IMR-90 (cell line): ENCODE results near the gene RGL4. TPM values are rescaled to one million over a fixed set of nuclear protein-coding genes. Genes with fewer than 3 reads are reported as not detected.

Experiments
- ATAC-seq: fragments of 200-7000 bp; cut with Tn5 transposase; 2 replicates; pipeline ENCODE4 v1.9.1; 2020; ENCODE audit warnings: low read depth, mild to moderate bottlenecking, moderate library complexity
- BruUV-seq: library from RNA; stranded (reverse); fragments of 400-500 nt; replicated peaks from 2 replicates; lab custom pipeline; 2021; lab: Mats Ljungman, UMichigan
- CTCF ChIA-PET: fragments of 300-600 bp; formaldehyde crosslinking; extraction: SDS; loops from one replicate; lab custom pipeline; 2021; ENCODE audit warnings: antibody characterized with exemption; lab: Yijun Ruan, JAX
- POLR2A ChIA-PET: fragments of 300-600 bp; sonication (Branson Sonifier 250); formaldehyde crosslinking; loops from one replicate; lab custom pipeline; 2022; ENCODE audit warnings: antibody characterized with exemption; ENCODE audit not compliant: unreplicated experiment; lab: Charles Lee
- DNase-seq: peaks from one replicate; pipeline ENCODE4 v3.0.0; 2013
- H2AFZ ChIP-seq: replicated peaks from 2 replicates; pipeline ENCODE3; 2013; ENCODE audit warnings: low read length, mild to moderate bottlenecking; ENCODE audit not compliant: poor library complexity
- H2AK5ac ChIP-seq: 2 replicates; pipeline ENCODE4 v1.6.1; 2013; ENCODE audit warnings: low read depth, low read length, inconsistent platforms
- H2AK9ac ChIP-seq: replicated peaks from 2 replicates; pipeline ENCODE3; 2013; ENCODE audit warnings: mild to moderate bottlenecking, low read depth, low read length, moderate library complexity; ENCODE audit not compliant: poor library complexity
- H2BK120ac ChIP-seq: 2 replicates; pipeline ENCODE4 v1.6.1; 2013; ENCODE audit warnings: low read depth, low read length, inconsistent platforms
- H2BK15ac ChIP-seq: 3 replicates; pipeline ENCODE4 v1.6.1; 2013; ENCODE audit warnings: low read depth, low read length, inconsistent platforms
- H2BK20ac ChIP-seq: 2 replicates; pipeline ENCODE4 v1.6.1; 2013; ENCODE audit warnings: low read depth, mild to moderate bottlenecking, inconsistent platforms, low read length, moderate library complexity
- H2BK5ac ChIP-seq: 2 replicates; pipeline ENCODE4 v1.6.1; 2013; ENCODE audit warnings: mild to moderate bottlenecking, low read depth, low read length, inconsistent platforms; ENCODE audit not compliant: poor library complexity, severe bottlenecking
- H3K14ac ChIP-seq: replicated peaks from 2 replicates; pipeline ENCODE4 v1.6.1; 2013; ENCODE audit warnings: low read depth, low read length, inconsistent platforms
- H3K18ac ChIP-seq: 2 replicates; pipeline ENCODE4 v1.6.1; 2013; ENCODE audit warnings: low read depth, low read length, control low read depth
- H3K23ac ChIP-seq: 2 replicates; pipeline ENCODE4 v1.6.1; 2013; ENCODE audit warnings: low read depth, low read length, inconsistent platforms
- H3K27ac ChIP-seq: 2 replicates; pipeline ENCODE4 v1.5.1; 2013; ENCODE audit warnings: mild to moderate bottlenecking, control low read depth, low read length; ENCODE audit not compliant: insufficient read depth
- H3K27me3 ChIP-seq: 2 replicates; pipeline ENCODE4 v1.6.1; 2013; ENCODE audit warnings: low read length; ENCODE audit not compliant: control insufficient read depth, insufficient read depth
- H3K36me3 ChIP-seq: 2 replicates; pipeline ENCODE4 v1.6.1; 2013; ENCODE audit warnings: low read length, mixed read lengths; ENCODE audit not compliant: control insufficient read depth, insufficient read depth
- H3K4ac ChIP-seq: 2 replicates; pipeline ENCODE4 v1.6.1; 2013; ENCODE audit warnings: low read depth, low read length, inconsistent platforms
- H3K4me1 ChIP-seq: 2 replicates; pipeline ENCODE4 v1.6.1; 2013; ENCODE audit warnings: low read length, mixed read lengths; ENCODE audit not compliant: control insufficient read depth, insufficient read depth
- H3K4me2 ChIP-seq: 2 replicates; pipeline ENCODE4 v1.6.1; 2013; ENCODE audit warnings: low read depth, mild to moderate bottlenecking, control low read depth, low read length, moderate library complexity
- H3K4me3 ChIP-seq: 2 replicates; pipeline ENCODE4 v1.5.1; 2013; ENCODE audit warnings: low read depth, mild to moderate bottlenecking, control low read depth, low read length, moderate library complexity; ENCODE audit not compliant: insufficient read depth
- H3K56ac ChIP-seq: 2 replicates; pipeline ENCODE4 v1.6.1; 2013; ENCODE audit warnings: low read length, inconsistent platforms; ENCODE audit not compliant: insufficient read depth; ENCODE audit errors: extremely low read depth
- H3K79me1 ChIP-seq, 2 experiments: 2 replicates each; pipeline ENCODE4 v1.6.1; 2013; ENCODE audit warnings: low read length in 2 of 2, inconsistent platforms in 1 of 2, low read depth in 1 of 2
- H3K9ac ChIP-seq: 2 replicates; pipeline ENCODE4 v1.6.1; 2013; ENCODE audit warnings: low read depth, low read length, control low read depth
- H3K9me1 ChIP-seq: 2 replicates; pipeline ENCODE4 v1.6.1; 2013; ENCODE audit warnings: low read length, inconsistent platforms; ENCODE audit not compliant: insufficient read depth
- H3K9me3 ChIP-seq: 2 replicates; pipeline ENCODE4 v1.6.1; 2013; ENCODE audit warnings: low read length; ENCODE audit not compliant: control insufficient read depth, insufficient read depth
- H4K20me1 ChIP-seq: 2 replicates; pipeline ENCODE4 v1.6.1; 2013; ENCODE audit warnings: low read length, inconsistent platforms; ENCODE audit not compliant: insufficient read depth
- H4K5ac ChIP-seq: 2 replicates; pipeline ENCODE4 v1.6.1; 2013; ENCODE audit warnings: mild to moderate bottlenecking, low read depth, low read length, control low read depth
- H4K8ac ChIP-seq, 2 experiments: 2 replicates each; pipeline ENCODE4 v1.6.1; 2013; ENCODE audit warnings: low read depth in 2 of 2, low read length in 2 of 2, control low read depth in 1 of 2, inconsistent platforms in 1 of 2
- H4K91ac ChIP-seq: 2 replicates; pipeline ENCODE4 v1.6.1; 2013; ENCODE audit warnings: low read depth, low read length, inconsistent platforms; ENCODE audit not compliant: insufficient read depth
- BHLHE40 ChIP-seq: fragments of 150-350 bp; IDR thresholded peaks from 2 replicates; pipeline ENCODE4 v1.6.1; 2016; ENCODE audit warnings: mild to moderate bottlenecking, low read depth, low read length
- CEBPB ChIP-seq: IDR thresholded peaks from 2 replicates; pipeline ENCODE4 v1.6.1; 2012; ENCODE audit warnings: low read depth, low read length, improper control_type of control experiment
- CHD1 ChIP-seq: IDR thresholded peaks from 2 replicates; pipeline ENCODE4 v1.6.1; 2012; ENCODE audit warnings: low read depth, low read length, improper control_type of control experiment
- FOS ChIP-seq: fragments of 150-350 bp; IDR thresholded peaks from 2 replicates; pipeline ENCODE4 v1.6.1; 2016; ENCODE audit warnings: low read depth, low read length
- MAZ ChIP-seq: IDR thresholded peaks from 2 replicates; pipeline ENCODE4 v1.6.1; 2012; ENCODE audit warnings: low read depth, mild to moderate bottlenecking, low read length, improper control_type of control experiment, moderate library complexity, borderline replicate concordance
- MXI1 ChIP-seq: IDR thresholded peaks from 2 replicates; pipeline ENCODE4 v1.6.1; 2012; ENCODE audit warnings: low read depth, mild to moderate bottlenecking, low read length, moderate library complexity, borderline replicate concordance
- NFE2L2 ChIP-seq: fragments of 150-350 bp; IDR thresholded peaks from 2 replicates; pipeline ENCODE4 v1.6.1; 2016; ENCODE audit warnings: low read depth, mild to moderate bottlenecking, low read length
- POLR2A ChIP-seq: IDR thresholded peaks from 2 replicates; pipeline ENCODE4 v1.6.1; 2012; ENCODE audit warnings: mild to moderate bottlenecking, low read depth, low read length
- RAD21 ChIP-seq: IDR thresholded peaks from 2 replicates; pipeline ENCODE4 v1.6.1; 2012; ENCODE audit warnings: low read length, improper control_type of control experiment
- RFX5 ChIP-seq: IDR thresholded peaks from 2 replicates; pipeline ENCODE4 v1.8.0; 2012; ENCODE audit warnings: low read depth, mild to moderate bottlenecking, low read length, moderate library complexity
- SMC3 ChIP-seq: fragments of 150-350 bp; IDR thresholded peaks from 2 replicates; pipeline ENCODE4 v1.6.1; 2016; ENCODE audit warnings: low read depth, mild to moderate bottlenecking, antibody characterized with exemption, low read length, moderate library complexity
- WGBS, 2 experiments: methylation state at CpG; one replicate each; pipeline versions ENCODE4 v1.1.5 to v1.1.7; 2013; ENCODE audit warnings: missing lambda C conversion rate in 2 of 2; ENCODE audit not compliant: insufficient read length in 1 of 2; ENCODE audit errors: extremely low coverage in 2 of 2; 5-methylcytosine and 5-hydroxymethylcytosine counted together
- dilution Hi-C: fragments of 300-500 bp; cut with HindIII; formaldehyde crosslinking; loops from one replicate; pipeline ENCODE4 v1.14.3; 2018; ENCODE audit warnings: low sequenced_read_pairs; ENCODE audit not compliant: unreplicated experiment
- in situ Hi-C: fragments of 300-500 bp; cut with MboI; formaldehyde crosslinking; loops from 3 replicates; pipeline ENCODE4 v1.14.3; 2019; ENCODE audit warnings: low sequenced_read_pairs, inconsistent platforms, mixed read lengths
- intact Hi-C: fragments of 100-400 bp; cut with micrococcal nuclease; formaldehyde crosslinking; loops from 2 replicates; pipeline ENCODE4 v1.10.0; 2022
- polyA plus RNA-seq, 3 experiments: library from polyadenylated mRNA; depleted of rRNA; stranded (reverse); fragments of >200 nt; gene quantifications; 2 replicates each; pipeline ENCODE4 v1.2.3, GENCODE V29; 2012; ENCODE audit warnings: low replicate concordance in 1 of 3
- total RNA-seq: library from RNA; depleted of rRNA; stranded (reverse); fragments of >200 nt; gene quantifications from 2 replicates; pipeline ENCODE4 v1.2.3, GENCODE V29; 2012
- TF ChIP-seq, protein P1 (sequence below): conservative IDR thresholded peaks from 2 replicates; pipeline ENCODE4 v1.5.1; 2012; ENCODE audit warnings: mild to moderate bottlenecking, low read depth, low read length, improper control_type of control experiment
- TF ChIP-seq, protein P2 (sequence below): fragments of 150-350 bp; IDR thresholded peaks from 2 replicates; pipeline ENCODE4 v1.6.1; 2016; ENCODE audit warnings: low read depth, mild to moderate bottlenecking, low read length, moderate library complexity, borderline replicate concordance
- TF ChIP-seq, protein P3 (sequence below): fragments of 150-350 bp; IDR thresholded peaks from 2 replicates; pipeline ENCODE4 v1.6.1; 2017; ENCODE audit warnings: mild to moderate bottlenecking, antibody characterized with exemption, low read length, low read depth

Gene RGL4
- total and polyA plus RNA-seq, 2 of the 4 experiments (the other 2 are of a cell fraction), result not detected

DNA sequence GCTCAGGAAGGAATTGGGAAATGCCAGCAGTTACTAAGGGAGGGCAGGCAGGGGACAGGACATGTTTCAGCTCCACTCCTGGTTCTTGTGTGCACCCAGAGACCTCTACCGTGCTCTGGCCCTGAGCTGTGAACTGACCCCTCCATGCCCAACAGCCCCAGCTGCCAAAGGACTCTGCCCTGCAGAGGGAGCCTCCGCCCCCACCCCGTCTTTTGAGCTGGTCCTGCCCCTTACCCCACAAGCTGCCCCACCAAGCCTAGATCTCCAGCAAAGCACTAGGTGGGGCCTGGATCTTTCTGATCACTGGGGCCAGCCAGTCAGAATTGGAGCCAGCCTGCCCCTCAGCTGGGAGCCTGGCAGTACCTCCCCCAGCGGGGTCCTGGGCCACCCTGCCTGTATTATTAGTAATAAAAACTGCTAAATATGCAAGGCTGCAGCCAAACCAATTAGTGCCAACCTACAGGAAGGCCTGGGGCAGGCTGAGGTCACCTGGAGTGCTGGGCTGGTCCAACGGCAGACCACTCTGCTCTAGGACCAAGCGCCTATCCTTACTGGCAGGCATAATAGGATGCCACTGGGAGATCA is 34.8 kb upstream of the RGL4 start:
- Histone ChIP-seq H3K14ac (no peak overlapping the region), H3K36me3 (peaks cover 6% of the 10 kb centered on the region), H2AK9ac (no peak overlapping the region), H2AK5ac (no peak overlapping the region), H3K4me3 (no peak overlapping the region), H3K56ac (no peak overlapping the region), H2AFZ (no peak overlapping the region), H3K27ac (no peak overlapping the region), H3K79me1 (no peaks in the 10 kb centered on the region), H2BK15ac (no peak overlapping the region), H3K9me3 (no peaks in the 10 kb centered on the region), H4K5ac (no peak overlapping the region), H4K8ac (no peak overlapping the region), H2BK120ac (no peak overlapping the region), H3K9me1 (peaks cover 5% of the 10 kb centered on the region; the same call in 1 of the 2 replicates), H3K18ac (no peak overlapping the region), H2BK20ac (no peak overlapping the region), H2BK5ac (no peak overlapping the region), H3K9ac (no peak overlapping the region), H3K4me1 (no peaks in the 10 kb centered on the region), H3K4me2 (no peak overlapping the region), H3K4ac (no peak overlapping the region), H3K27me3 (no peaks in the 10 kb centered on the region), H4K20me1 (no peaks in the 10 kb centered on the region; the same call in 1 of the 2 replicates), H4K91ac (no peak overlapping the region), H3K23ac (no peak overlapping the region)
- DNase-seq (no peak), ATAC-seq (no peak)
- ChIA-PET CTCF (no interaction called here), POLR2A (no interaction called here)
- BruUV-seq, result no TSS peak
- in situ Hi-C loops (no loop called here), dilution Hi-C loops (no loop called here), intact Hi-C loops (no loop called here)
- WGBS, 2 experiments, result 90% methylated on average over 2 of the region's 6 CpGs; no CpG with 5 or more reads in 1 of the 2 experiments
- TF ChIP-seq CEBPB (no peak), MAZ (no peak), SMC3 (no peak), NFE2L2 (no peak), MXI1 (no peak), CHD1 (no peak), BHLHE40 (no peak), POLR2A (no peak), RAD21 (no peak), RFX5 (no peak), FOS (no peak)
- TF ChIP-seq, protein P1, sequence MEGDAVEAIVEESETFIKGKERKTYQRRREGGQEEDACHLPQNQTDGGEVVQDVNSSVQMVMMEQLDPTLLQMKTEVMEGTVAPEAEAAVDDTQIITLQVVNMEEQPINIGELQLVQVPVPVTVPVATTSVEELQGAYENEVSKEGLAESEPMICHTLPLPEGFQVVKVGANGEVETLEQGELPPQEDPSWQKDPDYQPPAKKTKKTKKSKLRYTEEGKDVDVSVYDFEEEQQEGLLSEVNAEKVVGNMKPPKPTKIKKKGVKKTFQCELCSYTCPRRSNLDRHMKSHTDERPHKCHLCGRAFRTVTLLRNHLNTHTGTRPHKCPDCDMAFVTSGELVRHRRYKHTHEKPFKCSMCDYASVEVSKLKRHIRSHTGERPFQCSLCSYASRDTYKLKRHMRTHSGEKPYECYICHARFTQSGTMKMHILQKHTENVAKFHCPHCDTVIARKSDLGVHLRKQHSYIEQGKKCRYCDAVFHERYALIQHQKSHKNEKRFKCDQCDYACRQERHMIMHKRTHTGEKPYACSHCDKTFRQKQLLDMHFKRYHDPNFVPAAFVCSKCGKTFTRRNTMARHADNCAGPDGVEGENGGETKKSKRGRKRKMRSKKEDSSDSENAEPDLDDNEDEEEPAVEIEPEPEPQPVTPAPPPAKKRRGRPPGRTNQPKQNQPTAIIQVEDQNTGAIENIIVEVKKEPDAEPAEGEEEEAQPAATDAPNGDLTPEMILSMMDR, result no peak
- TF ChIP-seq, protein P2, sequence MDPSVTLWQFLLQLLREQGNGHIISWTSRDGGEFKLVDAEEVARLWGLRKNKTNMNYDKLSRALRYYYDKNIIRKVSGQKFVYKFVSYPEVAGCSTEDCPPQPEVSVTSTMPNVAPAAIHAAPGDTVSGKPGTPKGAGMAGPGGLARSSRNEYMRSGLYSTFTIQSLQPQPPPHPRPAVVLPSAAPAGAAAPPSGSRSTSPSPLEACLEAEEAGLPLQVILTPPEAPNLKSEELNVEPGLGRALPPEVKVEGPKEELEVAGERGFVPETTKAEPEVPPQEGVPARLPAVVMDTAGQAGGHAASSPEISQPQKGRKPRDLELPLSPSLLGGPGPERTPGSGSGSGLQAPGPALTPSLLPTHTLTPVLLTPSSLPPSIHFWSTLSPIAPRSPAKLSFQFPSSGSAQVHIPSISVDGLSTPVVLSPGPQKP, result no peak
- TF ChIP-seq, protein P3, sequence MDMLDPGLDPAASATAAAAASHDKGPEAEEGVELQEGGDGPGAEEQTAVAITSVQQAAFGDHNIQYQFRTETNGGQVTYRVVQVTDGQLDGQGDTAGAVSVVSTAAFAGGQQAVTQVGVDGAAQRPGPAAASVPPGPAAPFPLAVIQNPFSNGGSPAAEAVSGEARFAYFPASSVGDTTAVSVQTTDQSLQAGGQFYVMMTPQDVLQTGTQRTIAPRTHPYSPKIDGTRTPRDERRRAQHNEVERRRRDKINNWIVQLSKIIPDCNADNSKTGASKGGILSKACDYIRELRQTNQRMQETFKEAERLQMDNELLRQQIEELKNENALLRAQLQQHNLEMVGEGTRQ, result no peak
